Bone marrow (tissue), 2 donors: ENCODE results near the gene IDI2.
"Not testable (repeated sequence)": the region's sequence is repeated elsewhere in the genome, so short reads cannot be mapped to it uniquely, and the experiment has no call there.

Experiments
- DNase-seq, 2 donors: peaks; one replicate each; lab custom pipeline; 2025; lab: John Stamatoyannopoulos, UW

Gene IDI2

GRCh38 chr10:1047937-1048336 lies 22.3 kb upstream of the IDI2 start:
- DNase-seq: no peak

DNA sequence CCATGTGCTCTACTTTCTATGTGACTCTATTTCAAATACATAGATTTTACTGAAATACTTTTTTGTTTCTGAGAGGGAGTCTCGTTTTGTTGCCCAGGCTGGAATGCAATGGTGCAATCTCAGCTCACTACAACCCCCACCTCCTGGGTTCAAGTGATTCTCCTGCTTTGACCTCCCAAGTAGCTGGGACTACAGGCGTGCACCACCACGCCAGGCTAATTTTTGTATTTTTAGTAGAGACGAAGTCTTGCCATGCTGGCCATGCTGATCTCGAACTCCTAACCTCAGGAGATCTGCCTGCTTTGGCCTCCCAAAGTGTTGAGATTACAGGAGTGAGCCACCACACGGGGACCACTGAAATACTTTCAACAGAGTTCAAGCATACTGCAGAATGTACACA lies 19.8 kb upstream of the IDI2 start:
- no peak for DNase-seq

GRCh38 chr10:1044964-1045363 lies 19.3 kb upstream of the IDI2 start:
- DNase-seq: no peak

DNA sequence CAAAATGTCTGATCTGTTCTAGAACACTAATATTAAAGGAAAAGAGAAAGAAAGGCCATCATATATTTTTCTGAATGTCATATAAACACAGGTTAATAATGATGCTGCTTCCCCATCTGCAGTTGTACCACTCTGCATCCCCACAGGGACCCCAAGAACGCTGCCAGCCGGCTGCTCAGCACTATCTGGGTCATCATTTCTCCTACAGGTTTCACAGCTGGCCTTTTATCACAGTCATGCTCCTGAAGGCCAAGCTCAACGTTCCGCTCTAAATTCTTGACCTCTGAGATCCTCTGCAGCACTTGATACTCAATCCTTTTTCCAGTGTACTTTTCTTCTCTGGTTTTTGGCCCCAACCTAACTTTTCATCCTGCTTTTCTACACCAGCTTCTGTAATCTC lies 18.5 kb upstream of the IDI2 start:
- DNase-seq: no peak

DNA sequence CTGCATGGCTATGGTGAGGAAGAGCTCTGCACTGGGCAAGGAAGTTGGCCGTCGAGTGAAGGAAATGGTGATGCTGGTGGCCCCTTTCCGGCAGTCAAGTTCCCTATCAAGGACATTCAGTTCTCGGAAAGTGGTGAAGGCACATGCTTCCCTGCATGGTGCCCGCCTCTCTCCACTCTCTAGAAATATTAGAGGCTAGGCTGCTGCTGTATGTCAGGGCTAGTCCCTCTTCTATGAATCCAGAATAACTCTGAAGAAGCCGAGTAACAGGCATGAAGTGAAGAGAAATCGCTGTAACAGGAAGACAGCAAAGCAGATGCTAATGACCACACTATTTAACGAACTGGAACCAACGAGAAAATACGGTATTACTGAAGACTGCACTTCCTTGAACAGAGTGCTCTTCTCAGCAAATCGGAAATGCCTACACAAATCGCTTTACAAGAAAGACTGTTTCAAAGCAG lies 17.9 kb upstream of the IDI2 start:
- no peak for DNase-seq

DNA sequence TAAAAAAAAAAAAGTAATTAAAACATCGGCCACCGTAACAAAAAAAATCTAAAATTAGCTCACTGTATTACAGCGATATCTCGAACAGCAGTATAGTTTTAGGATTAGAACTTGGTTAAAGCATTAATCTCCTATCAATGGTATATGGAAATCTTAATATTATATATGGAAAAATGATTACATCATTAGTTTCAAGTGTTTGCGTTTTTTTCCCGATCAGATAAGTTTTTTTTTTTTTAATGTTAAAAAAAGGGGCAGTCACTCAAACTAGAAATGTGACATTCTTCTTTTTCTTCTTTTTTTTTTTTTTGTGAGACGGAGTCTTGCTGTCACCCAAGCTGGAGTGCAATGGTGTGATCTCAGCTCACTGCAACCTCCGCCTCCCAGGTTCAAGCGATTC lies 15.9 kb upstream of the IDI2 start:
- no peak for DNase-seq

DNA sequence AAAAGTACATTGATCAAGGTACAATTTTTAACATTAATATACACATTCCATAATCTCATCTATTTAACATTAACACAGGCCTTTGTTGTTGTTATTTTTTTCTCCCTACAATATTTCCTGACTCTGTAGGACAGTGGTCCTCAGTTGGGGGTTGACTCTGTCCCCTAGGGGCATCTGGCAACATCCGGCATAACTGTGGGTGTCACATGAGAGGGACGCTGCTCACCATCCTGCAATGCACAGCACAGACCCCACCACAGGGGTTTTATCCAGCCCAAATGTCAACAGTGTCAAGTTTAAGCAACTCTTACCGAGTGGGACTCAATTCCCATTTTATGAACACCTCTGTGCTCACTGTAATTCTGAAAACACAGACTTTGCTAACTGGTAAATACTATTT lies 14.5 kb upstream of the IDI2 start:
- no peak for DNase-seq

GRCh38 chr10:1038769-1039168 lies 13.1 kb upstream of the IDI2 start:
- DNase-seq: not testable (repeated sequence)

DNA sequence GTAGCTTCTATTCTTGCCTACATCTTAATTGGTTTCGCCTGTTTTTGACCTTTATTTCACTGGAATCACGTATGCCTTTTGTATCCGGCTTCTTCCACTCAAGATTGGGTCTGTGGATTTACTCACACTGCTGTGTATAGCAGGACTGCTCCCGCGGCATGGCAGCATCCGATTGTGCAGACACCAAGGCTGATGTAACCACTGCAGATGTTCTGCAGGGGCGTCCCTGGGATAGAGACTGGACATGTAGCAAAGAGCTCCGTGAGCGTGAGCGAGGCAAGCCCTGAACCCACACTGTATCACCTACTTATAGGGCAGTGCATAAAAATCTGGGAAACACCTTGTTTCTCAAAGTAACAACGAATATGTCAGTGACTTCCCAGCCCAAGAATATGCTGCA lies 11.4 kb upstream of the IDI2 start:
- DNase-seq: no peak

DNA sequence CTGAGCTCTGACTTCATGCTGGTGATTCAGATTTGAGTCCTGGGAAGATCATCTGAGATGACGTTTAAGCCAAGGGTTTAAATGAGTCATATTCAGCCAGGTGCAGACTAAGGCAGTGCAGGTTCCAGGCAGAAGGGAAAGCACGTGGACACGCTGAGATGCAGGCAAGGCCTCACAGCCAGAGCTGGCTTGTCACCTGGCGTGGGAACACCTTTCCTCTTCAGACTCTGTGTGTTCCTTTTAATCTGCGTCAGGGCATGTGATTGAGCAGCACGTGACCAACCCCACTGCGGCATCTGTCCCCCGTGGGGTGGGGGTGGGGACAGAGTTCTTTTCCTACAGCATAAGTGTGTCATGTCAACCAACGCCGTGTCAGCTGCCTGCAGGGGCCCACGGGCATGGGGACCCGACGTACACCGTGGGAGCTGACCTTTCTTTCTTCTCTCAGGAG lies 10.7 kb upstream of the IDI2 start:
- DNase-seq: no peak

GRCh38 chr10:1035201-1035600 lies 9.5 kb upstream of the IDI2 start:
- DNase-seq: no peak

- DNase-seq: no peak
Measured at GRCh38 chr10:1034758-1035157, 9.1 kb upstream of the IDI2 start.

DNA sequence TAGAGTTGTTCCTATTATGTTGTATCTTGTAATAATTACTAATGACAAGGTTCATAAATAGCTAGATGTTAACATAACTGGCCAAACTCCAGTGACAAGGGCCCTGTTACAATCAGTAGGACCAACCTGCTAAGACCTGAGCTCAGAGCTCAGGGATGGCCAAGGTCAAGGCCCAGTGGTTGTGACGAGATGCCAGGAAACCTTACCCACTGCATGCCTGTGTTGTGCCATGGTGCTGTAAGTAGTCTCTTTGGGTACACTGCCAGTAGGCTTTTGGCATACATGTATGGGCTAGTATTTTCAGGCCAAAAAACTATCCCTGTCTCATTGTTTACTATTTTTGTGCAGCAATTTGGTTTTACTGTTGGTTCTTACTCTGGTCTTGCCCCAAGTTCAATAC lies 7.9 kb upstream of the IDI2 start:
- DNase-seq: no peak

GRCh38 chr10:1029838-1030237 lies 4.2 kb upstream of the IDI2 start:
- DNase-seq: no peak

DNA sequence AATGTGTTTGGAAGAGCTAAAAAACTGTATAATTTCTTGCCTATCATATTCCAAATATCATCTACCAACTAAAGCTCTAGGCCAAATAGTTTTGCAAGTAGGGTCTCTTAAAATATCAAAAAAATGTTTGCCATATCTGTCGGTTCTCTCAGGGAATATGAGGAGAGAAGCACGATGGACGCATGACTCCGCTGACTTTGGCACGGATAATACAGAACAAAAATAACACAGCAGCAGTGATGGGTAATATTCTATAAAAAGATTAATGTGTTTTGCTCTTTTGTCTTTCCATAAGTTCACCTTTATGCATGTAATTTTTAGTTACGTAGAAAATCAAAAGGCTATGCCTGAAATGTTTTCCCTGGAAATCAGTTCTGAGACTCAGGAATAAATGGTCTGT lies 919 bp upstream of the IDI2 start:
- DNase-seq: no peak

- no peak for DNase-seq
Measured at GRCh38 chr10:1024103-1024502, 1.6 kb downstream of the IDI2 start.

DNA sequence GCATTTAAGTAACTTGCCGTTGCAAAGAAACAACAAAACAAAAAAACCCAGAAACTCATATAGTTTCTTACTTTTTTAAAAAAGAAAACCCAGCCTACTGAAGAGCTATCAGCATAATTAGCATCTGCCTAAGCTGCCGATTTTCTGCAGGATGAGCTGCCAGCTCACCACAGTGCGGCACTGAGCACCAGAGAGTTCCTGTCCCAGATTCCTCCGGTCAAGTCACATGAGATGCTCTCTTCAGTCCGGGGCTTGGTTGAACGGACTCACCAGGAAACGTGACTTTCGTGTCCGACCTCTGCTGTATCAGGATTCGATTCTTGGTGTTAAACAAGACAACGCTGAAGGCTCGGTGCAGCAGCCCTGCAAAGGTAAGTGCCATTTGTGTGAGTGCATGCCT lies 3.2 kb downstream of the IDI2 start:
- no peak for DNase-seq

DNA sequence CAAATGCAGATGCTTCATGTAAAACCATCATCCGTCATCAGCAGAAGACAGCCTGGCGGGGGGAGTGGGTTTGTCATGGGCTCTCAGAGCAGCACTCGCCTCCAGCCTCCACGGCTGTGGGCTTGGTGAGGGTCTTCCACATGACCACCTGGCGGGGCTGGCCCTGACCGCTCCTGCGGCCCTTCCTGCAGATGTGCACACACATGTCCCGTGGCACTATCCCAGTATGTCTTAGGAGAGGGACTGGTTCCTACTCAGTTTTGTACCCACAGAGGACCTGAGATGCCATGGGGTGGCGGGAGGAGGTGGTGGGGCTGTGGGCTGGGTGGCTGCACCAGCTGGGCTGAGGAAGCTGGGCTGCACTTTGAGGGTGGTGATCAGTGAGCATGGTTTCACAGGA lies 4.7 kb downstream of the IDI2 start:
- no peak for DNase-seq

DNA sequence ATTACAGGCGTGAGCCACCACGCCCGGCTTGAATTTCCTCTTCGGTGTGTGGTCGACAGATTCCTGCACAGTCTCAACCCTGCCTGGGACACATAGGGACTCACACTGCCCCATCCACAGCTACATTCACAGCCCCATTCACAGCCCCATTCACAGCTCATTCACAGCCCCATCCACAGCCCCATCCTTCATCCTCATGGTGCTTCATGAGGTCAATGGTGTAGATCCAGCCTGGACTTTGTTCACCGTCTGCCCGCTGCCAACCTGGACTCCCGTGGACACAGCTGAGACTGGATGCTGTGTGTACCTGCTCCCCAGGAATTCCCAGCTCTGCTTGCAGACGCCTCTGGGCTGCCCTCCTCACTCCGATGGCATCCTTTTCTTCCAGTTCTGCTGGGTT lies 5.2 kb downstream of the IDI2 start:
- DNase-seq: no peak

- no peak for DNase-seq
Measured at GRCh38 chr10:1019362-1019761, 6.3 kb downstream of the IDI2 start.

- no peak for DNase-seq
Measured at GRCh38 chr10:1015688-1016087, 10.0 kb downstream of the IDI2 start.

GRCh38 chr10:1011696-1012095 lies 14.0 kb downstream of the IDI2 start:
- DNase-seq: no peak

GRCh38 chr10:1010703-1011102 lies 15.0 kb downstream of the IDI2 start:
- DNase-seq: no peak

DNA sequence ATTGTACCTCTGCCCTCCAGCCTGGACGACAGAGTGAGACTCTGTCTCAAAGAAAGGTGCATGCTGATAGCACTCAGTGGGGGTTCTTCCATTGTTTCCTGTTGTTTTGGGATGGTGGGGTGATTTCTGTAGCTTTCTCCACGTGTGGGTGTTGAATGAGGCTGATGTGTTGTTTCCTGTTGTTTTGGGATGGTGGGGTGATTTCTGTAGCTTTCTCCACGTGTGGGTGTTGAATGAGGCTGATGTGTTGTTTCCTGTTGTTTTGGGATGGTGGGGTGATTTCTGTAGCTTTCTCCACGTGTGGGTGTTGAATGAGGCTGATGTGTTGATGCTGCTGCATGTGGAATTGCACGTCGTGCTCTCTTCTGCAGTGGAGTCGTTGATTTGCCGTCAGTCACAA lies 15.7 kb downstream of the IDI2 start:
- DNase-seq: not testable (repeated sequence)

DNA sequence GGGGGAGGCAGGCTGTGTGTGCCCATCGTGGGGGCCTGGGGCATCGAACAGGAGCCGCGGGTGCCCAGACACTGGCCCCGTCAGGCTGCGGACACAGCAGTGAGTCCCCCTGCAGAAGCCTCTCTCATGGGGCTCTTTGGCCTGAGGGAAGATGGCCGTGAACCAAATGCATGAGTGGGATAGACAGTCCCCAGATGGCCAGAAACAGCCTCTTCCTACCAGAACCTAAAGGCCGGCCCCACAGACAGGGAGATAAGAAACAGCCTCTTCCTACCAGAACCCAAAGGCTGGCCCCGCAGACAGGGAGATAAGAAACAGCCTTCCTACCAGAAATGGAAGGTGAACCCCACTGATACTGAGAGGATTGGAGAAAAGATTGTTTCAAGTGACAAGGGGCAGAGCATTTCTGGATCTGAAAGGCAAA lies 16.6 kb downstream of the IDI2 start:
- DNase-seq: no peak
